HG03097 (cell line): Measurements from ENCODE around the gene SPOCK1.

ENCODE experiments used
- ATAC-seq: cut with Tn5 transposase; IDR thresholded peaks from one replicate; pipeline ENCODE4 v1.9.1; 2021; ENCODE audit not compliant: unreplicated experiment, low FRiP score

SPOCK1 gene

GRCh38 chr5:137446615-137447014 is 52.5 kb downstream of the SPOCK1 start:
- ATAC-seq, result no peak

DNA sequence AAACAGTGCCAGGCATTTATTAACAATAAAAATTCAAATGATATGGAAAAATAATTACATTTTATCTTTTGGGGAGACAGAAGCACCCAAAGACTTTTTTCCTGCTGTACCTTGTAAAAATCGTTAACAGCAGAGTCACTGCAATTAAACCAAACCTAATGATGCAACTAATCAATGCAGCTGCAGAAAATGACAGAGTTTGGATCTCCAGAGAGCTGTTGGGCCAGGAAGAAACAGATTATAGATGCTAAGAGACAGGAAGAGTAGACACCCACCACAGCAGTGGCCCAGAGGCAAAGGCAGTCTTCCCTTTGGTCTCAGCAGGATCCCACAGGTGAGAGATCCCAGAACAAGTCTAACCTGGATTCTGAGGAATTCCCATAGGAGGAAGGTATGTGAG is 53.0 kb downstream of the SPOCK1 start:
- ATAC-seq, result no peak

GRCh38 chr5:137442660-137443059 is 56.5 kb downstream of the SPOCK1 start:
- ATAC-seq, result no peak

GRCh38 chr5:137441476-137441875 is 57.6 kb downstream of the SPOCK1 start:
- ATAC-seq, result no peak

- ATAC-seq, result no peak
Observed at GRCh38 chr5:137440795-137441194, 58.3 kb downstream of the SPOCK1 start.

DNA sequence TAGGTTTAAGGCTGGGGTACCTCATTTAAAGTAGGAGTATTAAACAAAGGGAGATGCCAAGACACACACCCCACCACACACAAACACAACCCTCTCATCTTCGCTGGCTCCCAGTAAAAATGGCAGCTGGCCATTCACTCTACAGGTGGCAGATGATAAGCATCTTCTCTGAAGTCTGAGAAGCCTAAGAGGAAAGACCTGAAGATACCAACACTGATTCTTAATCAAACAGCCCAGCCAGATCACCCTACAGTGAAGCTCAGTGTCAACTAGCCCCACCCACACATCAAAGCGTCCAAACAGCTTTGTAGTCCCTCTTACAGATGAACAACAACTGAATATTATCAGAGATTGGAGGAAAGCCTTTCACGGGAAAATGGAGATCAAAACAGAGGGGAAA is 59.5 kb downstream of the SPOCK1 start:
- ATAC-seq, result no peak

DNA sequence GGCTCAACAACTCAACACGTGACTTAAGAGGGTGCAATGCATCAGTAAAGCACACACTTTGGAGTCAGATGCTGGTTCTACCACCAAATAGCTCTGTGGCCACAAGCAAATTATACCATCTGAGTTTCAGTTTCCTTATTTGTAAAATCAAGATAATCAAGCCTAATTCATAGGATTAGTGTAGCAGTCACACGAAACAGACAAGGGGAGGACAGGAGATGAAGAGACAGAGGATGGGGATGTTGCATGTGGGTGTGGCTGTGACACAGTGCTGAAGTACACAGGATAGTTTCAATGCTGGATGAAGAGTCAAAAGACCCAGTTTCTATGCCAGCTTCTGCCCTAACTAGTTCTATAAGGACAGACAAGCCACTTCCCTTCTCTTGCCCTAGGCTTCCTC is 60.2 kb downstream of the SPOCK1 start:
- ATAC-seq, result no peak

- ATAC-seq, result no peak
Observed at GRCh38 chr5:137437774-137438173, 61.4 kb downstream of the SPOCK1 start.

- no peak for ATAC-seq
Observed at GRCh38 chr5:137433539-137433938, 65.6 kb downstream of the SPOCK1 start.

DNA sequence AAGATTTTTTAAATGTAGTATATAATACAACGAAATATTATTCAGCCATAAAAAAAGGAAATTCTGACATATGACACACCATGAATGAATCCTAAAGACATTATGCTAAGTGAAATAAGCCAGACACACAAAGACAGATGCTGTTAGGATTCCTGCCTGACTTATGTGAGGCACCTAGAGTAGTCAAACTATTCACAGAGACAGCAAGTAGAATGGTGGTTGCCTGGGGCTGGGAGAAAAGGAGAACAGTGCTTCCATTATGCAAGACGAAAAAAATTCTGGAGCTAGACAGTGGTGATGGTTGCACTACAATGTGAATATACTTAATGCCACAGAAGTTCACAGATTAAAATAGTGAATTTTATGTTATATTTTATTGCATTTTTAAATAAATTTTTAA is 66.8 kb downstream of the SPOCK1 start:
- ATAC-seq, result no peak

DNA sequence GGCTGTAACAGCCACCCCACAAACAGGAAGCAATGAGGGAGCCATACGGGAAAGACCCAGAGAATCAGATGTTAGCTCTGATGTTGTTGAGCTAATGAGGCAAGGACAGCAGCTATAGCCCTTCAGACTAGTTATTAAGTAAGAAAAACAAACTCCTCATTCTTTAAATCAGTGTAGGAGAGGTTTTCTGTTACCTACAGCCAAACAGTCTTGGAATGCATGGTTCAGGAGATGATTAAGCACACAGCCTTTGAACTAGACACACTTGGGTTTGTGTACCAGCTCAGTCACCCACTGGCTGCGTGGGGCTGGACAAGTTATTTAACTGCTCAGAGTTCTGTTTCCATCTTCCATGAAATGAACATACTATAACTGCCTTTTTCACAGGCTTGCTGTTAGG is 68.1 kb downstream of the SPOCK1 start:
- no peak for ATAC-seq

DNA sequence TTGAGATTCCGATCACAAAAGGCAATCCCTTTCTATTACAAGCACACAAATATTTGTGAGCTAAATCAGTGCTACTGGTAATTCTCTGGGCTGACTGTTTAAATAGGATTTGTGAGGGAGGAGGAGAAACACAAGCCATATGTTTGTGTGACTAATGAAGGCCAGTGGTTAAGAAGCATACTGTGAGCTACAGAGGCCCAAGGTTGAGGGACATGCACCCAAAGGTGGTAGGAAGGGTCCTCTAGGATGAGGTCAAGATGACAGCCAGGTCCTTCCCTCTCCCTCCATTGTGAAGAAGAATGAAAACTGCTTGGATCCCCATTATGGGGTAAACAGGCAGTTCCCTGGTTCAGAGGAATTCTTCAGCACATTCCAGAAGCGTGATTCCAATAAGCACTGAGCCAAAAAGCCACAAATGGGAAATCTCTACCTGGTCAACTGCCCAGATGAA is 83.9 kb downstream of the SPOCK1 start:
- no peak for ATAC-seq

GRCh38 chr5:137414112-137414755 is 84.9 kb downstream of the SPOCK1 start:
- ATAC-seq, result no peak

DNA sequence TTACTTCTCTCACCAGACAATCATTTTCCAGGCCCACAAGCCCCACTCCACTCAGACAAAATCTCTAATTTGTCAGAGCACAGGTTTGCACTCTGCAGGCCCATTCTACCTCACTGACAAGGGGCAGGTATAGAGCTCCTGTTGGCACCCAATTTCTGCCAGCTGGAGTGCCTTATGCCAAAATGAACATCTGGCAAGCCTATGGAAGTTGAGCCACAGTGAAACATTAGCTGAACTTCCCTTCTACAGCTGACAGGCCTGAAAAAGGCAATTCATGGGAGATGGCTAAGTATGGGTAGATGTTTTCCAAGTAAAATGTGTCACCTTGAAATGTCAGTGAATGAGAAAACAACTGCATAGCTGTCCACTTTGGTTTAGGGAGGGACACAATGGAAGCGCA is 87.0 kb downstream of the SPOCK1 start:
- no peak for ATAC-seq

- ATAC-seq, result no peak
Observed at GRCh38 chr5:137410234-137411010, 88.7 kb downstream of the SPOCK1 start.

GRCh38 chr5:137409736-137410135 is 89.4 kb downstream of the SPOCK1 start:
- no peak for ATAC-seq

DNA sequence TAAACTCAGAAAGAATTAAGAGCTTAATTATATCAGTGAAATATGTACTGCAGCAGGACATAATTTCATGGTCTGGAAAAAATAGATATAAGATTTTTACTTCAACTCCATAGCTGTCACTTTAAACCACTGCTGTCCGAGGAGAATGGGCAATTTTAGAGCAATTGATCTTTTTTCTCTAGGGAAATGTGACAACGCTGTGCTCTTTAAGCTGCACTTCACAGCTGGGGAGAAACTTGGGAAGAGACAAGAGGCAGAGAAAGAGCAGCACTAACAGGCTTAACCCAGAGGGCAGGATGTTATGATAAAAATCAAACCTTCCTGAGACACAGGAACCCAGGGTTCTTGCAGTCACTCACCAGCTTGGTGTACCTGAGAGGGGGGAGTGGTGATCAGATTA is 92.0 kb downstream of the SPOCK1 start:
- no peak for ATAC-seq

- no peak for ATAC-seq
Observed at GRCh38 chr5:137405393-137405792, 93.7 kb downstream of the SPOCK1 start.

DNA sequence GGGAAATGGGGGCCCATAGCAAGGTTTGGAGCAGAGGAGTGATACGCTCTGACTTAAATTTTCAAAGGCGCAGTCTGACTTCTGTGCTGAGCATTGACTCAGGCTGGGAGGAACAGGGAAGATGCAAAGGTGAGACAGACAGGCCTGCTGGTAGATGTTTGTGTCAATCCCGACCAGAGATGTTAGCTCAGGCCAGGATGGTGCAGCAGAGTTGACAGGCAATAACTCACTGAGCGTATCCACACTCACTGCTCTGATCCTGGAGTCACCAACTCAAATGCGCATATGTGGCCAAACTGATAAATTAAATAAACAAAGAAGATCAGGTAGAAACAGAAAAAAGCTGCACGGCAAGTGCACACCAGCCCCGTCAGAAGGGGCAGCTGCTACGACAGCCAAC is 95.3 kb downstream of the SPOCK1 start:
- no peak for ATAC-seq

DNA sequence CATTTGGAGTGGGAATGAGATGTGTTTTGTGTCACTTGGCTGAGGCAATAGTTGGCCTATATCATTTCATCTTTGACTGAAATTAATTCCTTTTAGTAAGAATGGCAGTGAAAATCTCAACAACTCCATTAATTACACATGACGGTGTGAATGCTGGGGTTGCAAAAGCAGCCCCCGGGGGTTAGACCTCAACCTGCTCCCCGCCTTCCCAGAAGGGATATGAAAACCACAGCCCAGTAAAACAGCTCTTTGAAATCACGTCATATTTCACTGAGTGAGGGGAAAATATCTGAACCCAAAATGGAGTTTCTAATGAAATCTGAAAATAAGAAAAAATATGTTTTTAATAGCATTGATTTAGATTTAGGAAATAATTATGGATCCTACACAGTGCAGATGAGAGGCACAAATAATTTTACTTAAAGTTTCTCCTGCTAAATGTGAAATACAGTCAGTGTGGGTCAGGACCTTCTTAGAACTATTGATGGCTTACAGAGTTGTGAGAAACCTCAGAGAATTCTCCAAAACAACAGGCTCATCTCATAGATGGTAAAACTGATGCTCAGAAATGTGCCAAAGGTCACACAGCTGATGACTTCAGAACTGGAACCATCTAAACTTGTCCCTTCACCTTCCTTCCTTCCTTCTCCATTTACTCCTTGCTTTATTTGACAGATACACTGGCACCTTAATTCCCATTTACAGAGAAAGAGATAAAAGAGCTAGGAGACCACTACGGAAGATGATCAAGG is 96.5 kb downstream of the SPOCK1 start:
- no peak for ATAC-seq

GRCh38 chr5:137401946-137402345 is 97.2 kb downstream of the SPOCK1 start:
- ATAC-seq, result no peak

- no peak for ATAC-seq
Observed at GRCh38 chr5:137400571-137400970, 98.6 kb downstream of the SPOCK1 start.
